ENCODE measurements around the gene GBF1. TPM values are rescaled to one million over a fixed set of nuclear protein-coding genes. Genes with fewer than 3 reads are reported as not detected.
"Not testable (repeated sequence)": the region's sequence is repeated elsewhere in the genome, so short reads cannot be mapped to it uniquely, and the experiment has no call there.

GBF1 gene
- polyA plus RNA-seq, 3 donors = 4.2 to 17.4 (median 11.9) TPM

GRCh38 chr10:102306710-102307109 lies 61.4 kb downstream of the GBF1 start:
- Histone ChIP-seq H3K27me3 (ENCODE audit: control insufficient read depth in 2 of 2, insufficient read depth in 2 of 2, low read length in 2 of 2) (no peaks in the 10 kb centered on the region), H3K36me3 (replicated peaks in 1 of 2; ENCODE audit: control insufficient read depth in 1 of 2, insufficient read depth in 2 of 2, low read length in 2 of 2) (peaks cover 0 to 5% of the 10 kb centered on the region in 2 donors), H3K9ac (ENCODE audit: insufficient read depth, low read length, poor library complexity, severe bottlenecking) (no peak overlapping the region), H3K4me1 (ENCODE audit: control insufficient read depth in 1 of 2, insufficient read depth in 2 of 2, low read length in 2 of 2) (no peaks in the 10 kb centered on the region), H3K4me2 (replicated peaks; ENCODE audit: extremely low read depth, low read length, poor library complexity, severe bottlenecking) (no peak overlapping the region), H3K27ac (ENCODE audit: low read depth in 1 of 2, low read length in 2 of 2) (no peak overlapping the region), H3K9me3 (replicated peaks in 1 of 2; ENCODE audit: control insufficient read depth in 1 of 2, insufficient read depth in 1 of 2, low read length in 2 of 2) (no peaks in the 10 kb centered on the region), H4K20me1 (ENCODE audit: insufficient read depth, low read length) (peaks cover 89% of the 10 kb centered on the region), H2AFZ (ENCODE audit: insufficient read depth, low read depth, low read length, poor library complexity, severe bottlenecking) (no peak overlapping the region), H3K79me2 (ENCODE audit: insufficient read depth, low read length) (peaks cover 66% of the 10 kb centered on the region), H3K4me3 (replicated peaks in 1 of 3; ENCODE audit: low read depth in 2 of 3, low read length in 3 of 3) (no peak overlapping the region)
- WGBS (ENCODE audit: insufficient coverage) = no CpG with 5 or more reads among the region's 3 CpGs
- Mint-ChIP-seq H3K4me1 (peaks cover 7% of the 10 kb centered on the region), H3K9me3 (peaks cover 0 to 2% (median 0%) of the 10 kb centered on the region in 7 donors), H3K27me3 (ENCODE audit: low read depth in 3 of 3) (no peaks in the 10 kb centered on the region), H3K36me3 (peaks cover 2 to 19% of the 10 kb centered on the region in 2 donors), H3K4me3 (no peak overlapping the region), H3K27ac (no peak overlapping the region)
- no peak for TF ChIP-seq CTCF (IDR thresholded peaks at IDR 0.05)
- intact Hi-C loops (cut with micrococcal nuclease) = no loop called here
- DNase-seq = no peak

- H3K27me3 Mint-ChIP-seq (ENCODE audit: low read depth in 3 of 3); H2AFZ ChIP-seq (ENCODE audit: insufficient read depth, low read depth, low read length, poor library complexity, severe bottlenecking); H3K9ac ChIP-seq (ENCODE audit: insufficient read depth, low read length, poor library complexity, severe bottlenecking); DNase-seq; H3K4me2 ChIP-seq (replicated peaks; ENCODE audit: extremely low read depth, low read length, poor library complexity, severe bottlenecking); H3K27ac Mint-ChIP-seq; H3K4me1 ChIP-seq (ENCODE audit: control insufficient read depth in 1 of 2, insufficient read depth in 2 of 2, low read length in 2 of 2); H3K9me3 ChIP-seq (replicated peaks in 1 of 2; ENCODE audit: control insufficient read depth in 1 of 2, insufficient read depth in 1 of 2, low read length in 2 of 2); H3K36me3 ChIP-seq (replicated peaks in 1 of 2; ENCODE audit: control insufficient read depth in 1 of 2, insufficient read depth in 2 of 2, low read length in 2 of 2); H3K27me3 ChIP-seq (ENCODE audit: control insufficient read depth in 2 of 2, insufficient read depth in 2 of 2, low read length in 2 of 2); H3K4me3 Mint-ChIP-seq; H3K9me3 Mint-ChIP-seq; H3K4me1 Mint-ChIP-seq; H3K27ac ChIP-seq (ENCODE audit: low read depth in 1 of 2, low read length in 2 of 2); H3K4me3 ChIP-seq (replicated peaks in 1 of 3; ENCODE audit: low read depth in 2 of 3, low read length in 3 of 3); intact Hi-C loops (cut with micrococcal nuclease): not testable (repeated sequence)
- no CpG with 5 or more reads among the region's 5 CpGs for WGBS (ENCODE audit: insufficient coverage)
- H4K20me1 ChIP-seq (ENCODE audit: insufficient read depth, low read length) = peaks cover 94% of the 10 kb centered on the region
- H3K79me2 ChIP-seq (ENCODE audit: insufficient read depth, low read length) = peaks cover 65% of the 10 kb centered on the region
- peaks cover 2 to 16% of the 10 kb centered on the region in 2 donors for H3K36me3 Mint-ChIP-seq
These were observed 63.0 kb downstream of the GBF1 start for GRCh38 chr10:102308318-102308717.

All from CD14-positive monocyte (primary cell).